SW480 (cell line): ENCODE measurements around the gene RIPPLY3.
"Not testable (repeated sequence)": the region's sequence is repeated elsewhere in the genome, so short reads cannot be mapped to it uniquely, and the experiment has no call there.

Experiments used
- DNase-seq: peaks from one replicate; pipeline ENCODE4 v3.0.0-alpha.2; 2016; ENCODE audit warnings: low spot score

Gene RIPPLY3

GRCh38 chr21:37017951-37018679 lies 11.6 kb downstream of the RIPPLY3 start:
- no peak for DNase-seq

GRCh38 chr21:37026499-37026898 lies 20.0 kb downstream of the RIPPLY3 start:
- DNase-seq: no peak

GRCh38 chr21:37028570-37028969 lies 22.1 kb downstream of the RIPPLY3 start:
- no peak for DNase-seq

- DNase-seq: no peak
Measured at GRCh38 chr21:37030864-37031263, 24.4 kb downstream of the RIPPLY3 start.

GRCh38 chr21:37032293-37032692 lies 25.8 kb downstream of the RIPPLY3 start:
- DNase-seq: no peak

- DNase-seq: peak; percentile 86
Measured at GRCh38 chr21:37032877-37033471, 26.5 kb downstream of the RIPPLY3 start.

GRCh38 chr21:37034394-37034793 lies 27.9 kb downstream of the RIPPLY3 start:
- not testable (repeated sequence) for DNase-seq

- no peak for DNase-seq
Measured at GRCh38 chr21:37036177-37036576, 29.7 kb downstream of the RIPPLY3 start.

GRCh38 chr21:37039411-37040075 lies 33.0 kb downstream of the RIPPLY3 start:
- DNase-seq: no peak

- DNase-seq: no peak
Measured at GRCh38 chr21:37040212-37040611, 33.7 kb downstream of the RIPPLY3 start.

- DNase-seq: no peak
Measured at GRCh38 chr21:37041706-37042271, 35.3 kb downstream of the RIPPLY3 start.

GRCh38 chr21:37043818-37044217 lies 37.3 kb downstream of the RIPPLY3 start:
- DNase-seq: no peak

- DNase-seq: no peak
Measured at GRCh38 chr21:37044643-37045042, 38.1 kb downstream of the RIPPLY3 start.

GRCh38 chr21:37045149-37045548 lies 38.6 kb downstream of the RIPPLY3 start:
- DNase-seq: no peak

GRCh38 chr21:37045556-37045955 lies 39.1 kb downstream of the RIPPLY3 start:
- no peak for DNase-seq

- peak; percentile 82 for DNase-seq
Measured at GRCh38 chr21:37047079-37047478, 40.6 kb downstream of the RIPPLY3 start.

GRCh38 chr21:37049741-37050140 lies 43.2 kb downstream of the RIPPLY3 start:
- DNase-seq: not testable (repeated sequence)

- DNase-seq: no peak
Measured at GRCh38 chr21:37055271-37055855, 48.9 kb downstream of the RIPPLY3 start.

GRCh38 chr21:37057614-37058013 lies 51.1 kb downstream of the RIPPLY3 start:
- DNase-seq: no peak

- no peak for DNase-seq
Measured at GRCh38 chr21:37058261-37058660, 51.8 kb downstream of the RIPPLY3 start.

GRCh38 chr21:37059181-37059580 lies 52.7 kb downstream of the RIPPLY3 start:
- DNase-seq: no peak

GRCh38 chr21:37060296-37060695 lies 53.8 kb downstream of the RIPPLY3 start:
- DNase-seq: peak; percentile 95
